GM12878 (cell line): ENCODE data around the gene EPHB1. TPM values are rescaled to one million over a fixed set of nuclear protein-coding genes. Genes with fewer than 3 reads are reported as not detected.

ENCODE experiments used
- ATAC-seq: fragments of 200-7000 bp; cut with Tn5 transposase; 3 replicates; pipeline ENCODE4 v1.9.1; 2020; ENCODE audit warnings: mild to moderate bottlenecking, moderate library complexity
- BruUV-seq: library from RNA; stranded (reverse); fragments of 400-500 nt; replicated peaks from 2 replicates; lab custom pipeline; 2021; lab: Mats Ljungman, UMichigan
- CTCF ChIA-PET: fragments of 300-600 bp; sonication (Branson Sonifier 250); formaldehyde crosslinking; extraction: SDS; loops from one replicate; lab custom pipeline; 2021; ENCODE audit warnings: inconsistent platforms; lab: Yijun Ruan, JAX
- POLR2A ChIA-PET: fragments of 350-600 bp; formaldehyde crosslinking; extraction: SDS; loops from one replicate; lab custom pipeline; 2021; ENCODE audit warnings: inconsistent platforms; lab: Charles Lee
- RAD21 ChIA-PET: fragments of 300-600 bp; sonication (Branson Sonifier 250); formaldehyde crosslinking; loops from one replicate; lab custom pipeline; 2023; ENCODE audit warnings: antibody characterized with exemption; ENCODE audit not compliant: unreplicated experiment; lab: Charles Lee
- SMC1A ChIA-PET: fragments of 300-600 bp; sonication (Branson Sonifier 250); formaldehyde crosslinking; loops from one replicate; lab custom pipeline; 2023; ENCODE audit not compliant: unreplicated experiment, uncharacterized antibody; lab: Charles Lee
- DNase-seq: peaks from one replicate; pipeline ENCODE4 v3.0.0-alpha.2; 2011; ENCODE audit warnings: low read depth, low spot score
- FAIRE-seq: peaks from 3 replicates; lab custom pipeline; 2011; peaks lifted over from hg19 to GRCh38; lab: Jason Lieb, UNC
- H2AFZ ChIP-seq: 2 replicates; pipeline ENCODE4 v1.6.0; 2011; ENCODE audit warnings: low read depth, low read length, control low read depth; ENCODE audit not compliant: control insufficient read depth
- H3K27ac ChIP-seq: 2 replicates; pipeline ENCODE4 v1.5.1; 2011; ENCODE audit warnings: control low read depth; ENCODE audit not compliant: control insufficient read depth, insufficient read depth
- H3K27me3 ChIP-seq, 2 experiments: replicated peaks in 1 of 2; 2 replicates each; pipeline versions ENCODE4 v1.6.0 to v1.6.1; 2011; ENCODE audit warnings: low read length in 1 of 2; ENCODE audit not compliant: control insufficient read depth in 2 of 2, insufficient read depth in 2 of 2
- H3K36me3 ChIP-seq, 2 experiments: 2 replicates each; pipeline ENCODE4 v1.5.1; 2011; ENCODE audit warnings: low read length in 1 of 2; ENCODE audit not compliant: control insufficient read depth in 2 of 2, insufficient read depth in 2 of 2
- H3K4me1 ChIP-seq: 2 replicates; pipeline ENCODE4 v1.6.1; 2011; ENCODE audit warnings: mild to moderate bottlenecking, low read length, moderate library complexity, mixed read lengths; ENCODE audit not compliant: control insufficient read depth, insufficient read depth
- H3K4me2 ChIP-seq: 2 replicates; pipeline ENCODE4 v1.6.0; 2011; ENCODE audit warnings: control low read depth; ENCODE audit not compliant: control insufficient read depth, insufficient read depth
- H3K4me3 ChIP-seq: fragments of 200-600 bp; sonication (generic); 2 replicates; pipeline ENCODE4 v1.5.1; 2016
- H3K79me2 ChIP-seq: 2 replicates; pipeline ENCODE4 v1.6.0; 2011; ENCODE audit warnings: low read length; ENCODE audit not compliant: control insufficient read depth, insufficient read depth
- H3K9ac ChIP-seq: 2 replicates; pipeline ENCODE4 v1.8.0; 2011; ENCODE audit warnings: low read length, control low read depth, mixed read lengths; ENCODE audit not compliant: control insufficient read depth, insufficient read depth
- H3K9me3 ChIP-seq: replicated peaks from 3 replicates; pipeline ENCODE4 v1.5.1; 2011; ENCODE audit warnings: mild to moderate bottlenecking, low read length; ENCODE audit not compliant: control insufficient read depth, insufficient read depth
- H4K20me1 ChIP-seq: 2 replicates; pipeline ENCODE4 v1.6.0; 2011; ENCODE audit not compliant: control insufficient read depth, insufficient read depth
- FOXK2 ChIP-seq: fragments of 450-650 bp; IDR thresholded peaks from 2 replicates; pipeline ENCODE4 v1.6.1; 2017; ENCODE audit warnings: mild to moderate bottlenecking, moderate library complexity
- MTA2 ChIP-seq: fragments of 450-650 bp; IDR thresholded peaks from 2 replicates; pipeline ENCODE4 v1.6.1; 2016; ENCODE audit warnings: low read depth, mild to moderate bottlenecking, moderate library complexity
- ZNF24 ChIP-seq: fragments of 450-650 bp; IDR thresholded peaks from 2 replicates; pipeline ENCODE4 v1.6.1; 2017; ENCODE audit warnings: antibody characterized with exemption, mild to moderate bottlenecking
- WGBS: methylation state at CpG from one replicate; pipeline ENCODE4 v1.1.6; 2016; ENCODE audit warnings: low lambda C conversion rate; ENCODE audit not compliant: insufficient replicate concordance, insufficient coverage; ENCODE audit errors: missing lambda C conversion rate; 5-methylcytosine and 5-hydroxymethylcytosine counted together
- in situ Hi-C: fragments of 300-500 bp; cut with MboI; formaldehyde crosslinking; loops from 9 replicates; pipeline ENCODE4 v1.14.3; 2018; ENCODE audit warnings: mixed read lengths
- intact Hi-C: fragments of 100-400 bp; cut with micrococcal nuclease; formaldehyde crosslinking; loops from one replicate; pipeline ENCODE4 v1.14.2; 2022; ENCODE audit not compliant: unreplicated experiment
- polyA plus RNA-seq, 11 experiments: library from polyadenylated mRNA; depleted of rRNA in 4 of 11; unstranded in 6 of 11; stranded (reverse) in 5 of 11; fragments of >200 nt; fragmentation: Nextera tagmentation in 4 of 11; fragmentation: Illumina TruSeq in 1 of 11; extraction: Ambion mirVana in 4 of 11; extraction: Trizol in 1 of 11; gene quantifications; 1 replicate in 1 of 11; 2 replicates in 10 of 11; pipeline versions ENCODE4 v1.2.1 to v1.2.3, GENCODE V29; 2011 to 2016; ENCODE audit warnings: inconsistent platforms in 2 of 11, missing spikeins in 2 of 11, low read depth in 1 of 11
- total RNA-seq, 4 experiments: library from RNA; depleted of rRNA in 3 of 4; stranded (reverse); fragments of >200 nt in 3 of 4; fragmentation: Illumina TruSeq in 1 of 4; extraction: Trizol in 1 of 4; gene quantifications; 2 replicates each; pipeline versions ENCODE4 v1.2.1 to v1.2.3, GENCODE V29; 2013 to 2021

Gene EPHB1
- total and polyA plus RNA-seq, 10 of the 15 experiments (the other 5 are each of a cell fraction or from before 2014, with no cell fraction given): 0.33 to 23.8 (median 1.2) TPM

DNA sequence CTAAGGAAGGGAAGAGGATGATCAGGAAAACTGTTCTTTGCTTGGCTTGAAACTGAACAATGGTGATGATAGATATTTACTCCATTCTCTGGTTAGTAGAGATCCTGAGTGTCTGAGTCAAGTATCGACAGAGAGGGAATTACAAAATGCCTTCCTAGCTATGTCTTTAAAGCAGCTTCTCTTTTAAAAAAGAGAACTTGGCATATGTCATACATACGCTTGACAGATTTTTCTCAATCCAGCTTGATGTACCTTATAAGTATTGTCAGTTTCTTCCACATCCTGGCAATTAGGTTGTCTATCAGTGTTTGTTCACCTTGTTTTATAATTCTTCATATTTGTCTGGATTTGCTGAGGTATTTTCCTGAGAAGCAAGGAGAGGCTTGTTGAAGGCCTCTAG is 5.0 kb upstream of the EPHB1 start:
- SMC1A ChIA-PET: interaction anchor here (0.8 to 2.2 kb wide), 5 partner anchors 49 to 450 kb away, joined by 3 to 6 read pairs (median 3); no protein-coding TSS in a partner anchor
- Histone ChIP-seq H3K4me1 (no peaks in the 10 kb centered on the region), H3K4me3 (no peak overlapping the region), H3K79me2 (no peaks in the 10 kb centered on the region; the same call in 1 of the 2 replicates), H3K36me3 (no peaks in the 10 kb centered on the region), H4K20me1 (no peaks in the 10 kb centered on the region), H3K27me3 (peaks cover 0 to 2% of the 10 kb centered on the region in 2 experiments; a peak in 2 of 4 replicates), H3K4me2 (no peak overlapping the region), H2AFZ (no peak overlapping the region), H3K27ac (no peak overlapping the region), H3K9me3 (no peaks in the 10 kb centered on the region), H3K9ac (no peak overlapping the region)
- CTCF ChIA-PET: no interaction called here
- intact Hi-C loops (no loop called here), in situ Hi-C loops (loop anchor here (5.0 to 25.0 kb wide), 3 partner anchors 455 to 1097 kb away; no protein-coding TSS in a partner anchor)
- ATAC-seq (no peak), FAIRE-seq (no peak), DNase-seq (no peak)
- POLR2A ChIA-PET: no interaction called here
- RAD21 ChIA-PET: no interaction called here
- no peak for TF ChIP-seq FOXK2
- BruUV-seq: no TSS peak
- WGBS: 93% methylated on average over 2 of the region's 2 CpGs

DNA sequence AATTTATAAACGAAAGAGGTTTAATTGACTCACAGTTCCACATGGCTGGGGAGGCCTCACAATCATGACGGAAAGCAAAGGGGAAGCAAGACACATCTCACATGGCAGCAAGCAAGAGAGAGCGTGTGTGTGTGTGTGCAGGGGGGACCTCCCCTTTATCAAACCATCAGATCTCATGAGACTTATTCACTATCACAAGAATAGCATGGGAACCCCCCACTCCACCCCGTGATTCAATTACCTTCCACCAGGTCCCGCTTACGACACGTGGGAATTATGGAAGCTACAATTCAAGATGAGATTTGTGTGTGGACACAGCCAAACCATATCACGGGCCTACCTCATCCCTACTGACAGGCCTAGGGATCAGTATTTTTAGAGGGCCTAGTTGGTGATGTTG is 3.1 kb upstream of the EPHB1 start:
- Histone ChIP-seq H3K36me3 (no peaks in the 10 kb centered on the region), H3K4me3 (no peak overlapping the region), H3K27me3 (peaks cover 0 to 2% of the 10 kb centered on the region in 2 experiments; a peak in 2 of 4 replicates), H3K79me2 (peaks cover 19% of the 10 kb centered on the region), H3K4me1 (no peaks in the 10 kb centered on the region), H3K9ac (no peak overlapping the region), H2AFZ (no peak overlapping the region), H3K9me3 (no peaks in the 10 kb centered on the region), H3K4me2 (no peak overlapping the region), H4K20me1 (no peaks in the 10 kb centered on the region), H3K27ac (no peak overlapping the region)
- in situ Hi-C loops (loop anchor here (5.0 to 25.0 kb wide), 3 partner anchors 453 to 1095 kb away; no protein-coding TSS in a partner anchor), intact Hi-C loops (no loop called here)
- DNase-seq (no peak), ATAC-seq (no peak), FAIRE-seq (peak; percentile 62)
- no TSS peak for BruUV-seq
- ChIA-PET RAD21 (interaction anchor here (1.3 to 5.7 kb wide), 2 partner anchors 291 to 711 kb away, joined by 3 to 70 read pairs; no protein-coding TSS in a partner anchor), SMC1A (interaction anchor here (1.1 to 5.2 kb wide), 3 partner anchors 95 to 712 kb away, joined by 4 to 64 read pairs (median 5); no protein-coding TSS in a partner anchor), POLR2A (interaction anchor here (0.6 kb wide), 1 partner anchor 373 kb away, joined by 4 read pairs; no protein-coding TSS in a partner anchor), CTCF (interaction anchor here (0.6 to 5.9 kb wide), 4 partner anchors 94 to 454 kb away, joined by 3 to 84 read pairs (median 4); no protein-coding TSS in a partner anchor)
- 7% methylated on average over 8 of the region's 8 CpGs for WGBS
- TF ChIP-seq ZNF24: no peak
- peak; percentile 73; the same call in 1 of the 2 replicates for TF ChIP-seq MTA2
